ENCODE data around the gene CCKAR. TPM values are rescaled to one million over a fixed set of nuclear protein-coding genes. Genes with fewer than 3 reads are reported as not detected.

CCKAR gene
- total and polyA plus RNA-seq, 2 donors (not counting 3 experiments of a cell fraction or from before 2014, with no cell fraction given): not detected

- no peaks in the 10 kb centered on the region for H3K9me1 ChIP-seq (replicated peaks; ENCODE audit: control insufficient read depth, extremely low read depth, insufficient read depth, low read length)
- H3K27me3 ChIP-seq (ENCODE audit: control insufficient read depth in 2 of 2, insufficient read depth in 2 of 2, low read length in 2 of 2): peaks cover 4 to 12% of the 10 kb centered on the region in 2 experiments
- H3K9me3 ChIP-seq (replicated peaks; ENCODE audit: control insufficient read depth, insufficient read depth, low read length): no peaks in the 10 kb centered on the region
- no peaks in the 10 kb centered on the region for H3K36me3 ChIP-seq (ENCODE audit: control insufficient read depth in 2 of 2, extremely low read depth in 1 of 2, insufficient read depth in 2 of 2, low read length in 2 of 2)
- H3K27ac ChIP-seq (ENCODE audit: insufficient read depth, low read depth, low read length): no peak overlapping the region
- DNase-seq (ENCODE audit: low read depth, low spot score) (no peak), FAIRE-seq (no peak)
- dilution Hi-C loops (cut with MboI; ENCODE audit: extremely low pct_ligation_motif_present, low sequenced_read_pairs): no loop called here
- H3K4me2 ChIP-seq (ENCODE audit: insufficient read depth, low read length): no peak overlapping the region
- no peaks in the 10 kb centered on the region for H4K20me1 ChIP-seq (replicated peaks; ENCODE audit: control insufficient read depth, extremely low read depth, insufficient read depth, low read length)
- CTCF ChIA-PET: no interaction called here
- TF ChIP-seq POLR2AphosphoS5 (IDR thresholded peaks at IDR 0.05; ENCODE audit: insufficient read depth, low read depth, low read length) (no peak), FOS (IDR thresholded peaks at IDR 0.05; ENCODE audit: borderline replicate concordance, insufficient read depth, low read length) (no peak), GATA2 (IDR thresholded peaks at IDR 0.05; ENCODE audit: insufficient read depth, insufficient read length, low read depth, low read length) (no peak), JUN (IDR thresholded peaks at IDR 0.05; ENCODE audit: borderline replicate concordance, insufficient read depth, insufficient read length, low read depth) (no peak), POLR2A (IDR thresholded peaks at IDR 0.05; ENCODE audit: low read depth, low read length) (no peak), MYC (IDR thresholded peaks at IDR 0.05; ENCODE audit: low read depth, low read length) (no peak), EZH2 (IDR thresholded peaks at IDR 0.05; ENCODE audit: borderline replicate concordance, low read depth, low read length, severe bottlenecking) (no peak)
- TF ChIP-seq, protein P1, sequence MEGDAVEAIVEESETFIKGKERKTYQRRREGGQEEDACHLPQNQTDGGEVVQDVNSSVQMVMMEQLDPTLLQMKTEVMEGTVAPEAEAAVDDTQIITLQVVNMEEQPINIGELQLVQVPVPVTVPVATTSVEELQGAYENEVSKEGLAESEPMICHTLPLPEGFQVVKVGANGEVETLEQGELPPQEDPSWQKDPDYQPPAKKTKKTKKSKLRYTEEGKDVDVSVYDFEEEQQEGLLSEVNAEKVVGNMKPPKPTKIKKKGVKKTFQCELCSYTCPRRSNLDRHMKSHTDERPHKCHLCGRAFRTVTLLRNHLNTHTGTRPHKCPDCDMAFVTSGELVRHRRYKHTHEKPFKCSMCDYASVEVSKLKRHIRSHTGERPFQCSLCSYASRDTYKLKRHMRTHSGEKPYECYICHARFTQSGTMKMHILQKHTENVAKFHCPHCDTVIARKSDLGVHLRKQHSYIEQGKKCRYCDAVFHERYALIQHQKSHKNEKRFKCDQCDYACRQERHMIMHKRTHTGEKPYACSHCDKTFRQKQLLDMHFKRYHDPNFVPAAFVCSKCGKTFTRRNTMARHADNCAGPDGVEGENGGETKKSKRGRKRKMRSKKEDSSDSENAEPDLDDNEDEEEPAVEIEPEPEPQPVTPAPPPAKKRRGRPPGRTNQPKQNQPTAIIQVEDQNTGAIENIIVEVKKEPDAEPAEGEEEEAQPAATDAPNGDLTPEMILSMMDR (IDR thresholded peaks at IDR 0.05; ENCODE audit: extremely low read depth in 1 of 2, insufficient read depth in 1 of 2, low read depth in 1 of 2, low read length in 2 of 2): no peak
- TF ChIP-seq, protein P2, sequence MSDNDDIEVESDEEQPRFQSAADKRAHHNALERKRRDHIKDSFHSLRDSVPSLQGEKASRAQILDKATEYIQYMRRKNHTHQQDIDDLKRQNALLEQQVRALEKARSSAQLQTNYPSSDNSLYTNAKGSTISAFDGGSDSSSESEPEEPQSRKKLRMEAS (IDR thresholded peaks at IDR 0.05; ENCODE audit: insufficient read depth, insufficient read length): no peak
- H3K79me2 ChIP-seq (ENCODE audit: control insufficient read depth, insufficient read depth, low read length): no peaks in the 10 kb centered on the region
- POLR2A ChIA-PET: no interaction called here
- H3K4me3 ChIP-seq (replicated peaks in 1 of 3; ENCODE audit: insufficient read depth in 1 of 3, low read depth in 1 of 3, low read length in 3 of 3): no peak overlapping the region
- no peaks in the 10 kb centered on the region for H3K4me1 ChIP-seq (ENCODE audit: control insufficient read depth, extremely low read depth, insufficient read depth, low read length)
- no peak overlapping the region for H2AFZ ChIP-seq (ENCODE audit: low read depth, low read length)
- no peak overlapping the region for H3K9ac ChIP-seq (replicated peaks; ENCODE audit: extremely low read depth, insufficient read depth, low read length)
- intact Hi-C loops (cut with micrococcal nuclease): no loop called here
- no TSS peak for BruUV-seq (replicated peaks)
These were observed 7.5 kb downstream of the CCKAR start for GRCh38 chr4:26482508-26483462.
